ENCODE measurements around the gene CNTNAP5.

Gene CNTNAP5

DNA sequence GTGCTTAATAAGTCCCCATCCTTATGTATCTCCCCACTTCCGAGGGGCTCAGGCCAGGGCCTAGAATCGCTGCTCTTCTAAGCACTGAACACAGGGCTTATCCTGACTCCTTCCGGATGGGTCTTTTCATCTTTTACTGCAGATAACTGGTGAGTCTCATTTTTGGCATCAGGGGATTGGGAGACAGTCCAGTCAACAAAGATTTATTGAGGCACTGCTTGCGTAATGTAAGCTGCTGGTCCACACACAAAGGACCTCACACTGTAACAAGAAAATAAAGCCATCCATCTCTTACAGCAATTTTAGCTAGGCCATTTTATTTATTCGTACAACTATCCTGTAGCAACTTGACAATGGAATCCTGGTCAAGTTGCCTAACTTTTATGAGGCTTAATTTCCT, 600.5 kb downstream of the CNTNAP5 start:
- no peak for DNase-seq (ENCODE audit: low spot score)

DNA sequence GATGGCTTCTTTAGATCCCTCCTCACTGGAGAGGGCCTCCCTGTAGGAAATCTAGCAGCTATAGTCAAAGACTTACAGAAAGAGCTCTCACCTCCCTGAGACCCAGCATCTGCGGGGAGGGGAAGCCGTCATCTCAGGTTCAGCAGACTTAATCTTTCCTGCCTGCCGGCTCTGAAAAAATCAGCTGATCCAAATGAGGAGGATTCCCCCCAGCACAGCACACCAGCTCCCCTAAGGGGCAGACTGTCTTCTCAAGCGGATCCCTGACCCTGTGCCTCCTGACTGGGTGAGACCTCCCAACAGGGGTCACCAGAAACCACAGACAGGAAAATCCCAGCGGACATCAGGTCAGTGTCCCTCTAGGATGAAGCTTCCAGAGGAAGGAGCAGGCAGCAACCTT, 601.9 kb downstream of the CNTNAP5 start:
- no peak for DNase-seq (ENCODE audit: low spot score)

DNA sequence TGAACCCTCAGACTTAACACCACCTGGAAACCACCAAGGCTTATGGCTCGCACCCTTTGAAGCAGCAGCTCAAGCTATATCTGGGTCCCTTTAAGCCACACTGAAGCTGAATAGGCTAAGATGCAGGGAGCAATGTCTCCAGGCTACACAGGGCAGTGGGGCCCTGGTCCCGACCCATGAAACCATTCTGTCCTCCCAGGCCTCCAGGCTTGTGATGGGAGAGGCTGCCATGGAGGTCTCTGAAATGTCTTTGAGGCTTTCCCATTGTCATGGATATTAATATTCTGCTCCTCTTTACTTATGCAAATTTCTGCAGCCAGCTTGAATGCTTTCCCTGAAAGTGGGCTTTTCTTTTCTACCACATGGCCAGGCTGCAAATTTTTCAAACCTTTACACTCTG, 608.7 kb downstream of the CNTNAP5 start:
- DNase-seq (ENCODE audit: low spot score) = no peak

DNA sequence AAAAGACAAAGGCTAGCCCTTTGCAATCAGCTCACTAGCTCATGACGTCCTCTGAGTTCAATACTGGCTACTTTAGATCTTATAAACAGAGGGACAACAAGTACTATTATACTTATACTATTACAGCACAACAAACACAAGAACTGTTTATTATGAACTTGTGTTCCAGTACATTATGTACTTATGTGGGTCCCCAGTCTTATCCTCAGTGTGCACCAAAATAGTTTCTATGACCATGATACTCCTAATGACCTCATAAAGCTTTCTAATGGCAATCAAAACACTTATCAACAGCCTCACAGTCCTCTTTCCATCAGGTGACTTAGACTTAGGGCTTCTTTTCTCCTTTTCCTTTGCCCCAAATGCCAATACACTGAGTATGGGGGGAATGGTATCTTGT, 614.4 kb downstream of the CNTNAP5 start:
- DNase-seq (ENCODE audit: low spot score) = no peak

DNA sequence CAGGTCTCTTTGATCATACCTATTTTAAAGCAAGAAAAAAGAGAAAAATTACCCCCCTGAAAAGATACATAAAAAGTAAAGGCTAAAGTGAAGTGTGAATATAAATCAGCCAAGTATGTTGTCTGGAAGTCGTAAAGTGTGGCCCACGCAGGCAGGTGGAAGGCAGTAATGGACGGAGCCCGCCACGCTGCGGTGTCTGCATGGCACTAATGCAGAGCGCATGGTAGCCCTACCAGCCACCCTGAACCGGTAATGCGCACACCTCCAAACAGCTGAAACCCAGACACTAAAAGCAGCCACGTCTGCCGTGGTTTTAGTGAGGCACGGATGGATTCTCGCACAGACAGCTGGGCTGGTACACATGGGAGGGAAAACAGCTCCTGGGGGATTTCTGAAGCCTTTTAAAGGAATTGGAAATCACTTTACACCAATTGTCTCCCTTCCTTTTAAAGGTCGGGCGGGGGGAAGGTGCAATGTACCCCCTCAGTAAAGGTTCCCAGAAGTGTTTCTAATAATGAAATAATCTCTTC, 615.2 kb downstream of the CNTNAP5 start:
- DNase-seq (ENCODE audit: low spot score) = no peak

DNA sequence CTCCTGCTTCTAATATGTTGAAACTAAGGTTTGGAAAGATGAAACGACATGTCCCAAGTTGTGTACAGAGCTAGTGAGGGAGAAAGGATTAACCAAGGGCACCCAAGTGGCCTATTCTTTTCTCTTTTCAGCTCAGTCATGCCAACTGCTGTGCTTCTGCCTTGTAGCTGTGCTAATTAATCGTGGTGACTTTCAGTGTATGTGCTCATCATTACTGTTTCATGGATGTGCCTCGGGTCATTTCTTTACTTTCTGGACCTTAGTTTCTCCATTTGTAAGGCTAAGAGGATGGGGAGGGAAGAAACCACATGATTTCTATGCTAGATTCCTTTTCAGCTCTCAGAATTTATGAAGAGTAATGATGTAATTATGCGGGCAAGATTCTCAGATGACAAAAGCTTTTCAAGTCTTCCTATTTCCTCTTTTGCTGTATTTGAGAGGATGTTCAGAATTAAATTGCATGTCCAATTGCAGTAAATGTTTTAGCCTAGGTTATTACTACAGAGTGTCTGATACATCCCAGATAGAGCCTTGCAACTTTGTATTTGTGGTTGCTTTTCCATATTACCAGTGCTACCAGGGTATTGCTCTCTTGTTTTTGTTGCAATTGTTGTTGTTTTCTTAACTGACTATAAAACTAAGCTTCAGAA, 621.2 kb downstream of the CNTNAP5 start:
- DNase-seq (ENCODE audit: low spot score) = no peak

DNA sequence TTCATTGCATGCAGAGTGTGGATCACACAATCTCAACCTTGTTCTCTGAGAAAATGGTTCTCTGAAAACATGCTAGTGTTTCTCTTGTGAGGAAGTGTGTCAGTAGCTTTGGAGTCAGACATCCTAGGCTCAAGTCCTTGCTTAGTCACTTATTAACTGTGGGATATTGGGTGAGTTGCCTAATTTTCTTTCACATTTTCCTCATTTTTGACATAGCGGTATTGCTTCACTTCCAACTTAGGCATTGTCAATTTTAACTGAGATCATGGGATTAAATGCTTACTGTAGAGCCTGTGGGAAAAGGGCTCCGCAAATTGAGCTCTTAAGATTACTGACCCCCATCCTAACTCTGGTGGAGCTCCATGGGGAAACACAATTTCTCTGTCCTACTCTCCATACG, 622.2 kb downstream of the CNTNAP5 start:
- no peak for DNase-seq (ENCODE audit: low spot score)

DNA sequence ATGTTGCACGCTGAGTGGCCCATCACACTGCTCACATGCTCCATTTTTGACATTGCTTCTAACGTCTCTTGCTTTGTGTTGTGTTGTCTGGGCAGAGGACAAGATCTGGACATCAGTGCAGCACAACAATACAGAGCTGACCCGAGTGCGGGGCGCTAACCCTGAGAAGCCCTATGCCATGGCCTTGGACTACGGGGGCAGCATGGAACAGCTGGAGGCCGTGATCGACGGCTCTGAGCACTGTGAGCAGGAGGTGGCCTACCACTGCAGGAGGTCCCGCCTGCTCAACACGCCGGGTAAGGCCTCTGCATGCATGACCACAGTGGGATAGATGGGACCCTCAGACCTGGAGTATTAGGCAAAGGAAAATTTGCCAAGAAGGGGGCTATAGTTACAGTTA, 622.6 kb downstream of the CNTNAP5 start:
- no peak for DNase-seq (ENCODE audit: low spot score)

DNA sequence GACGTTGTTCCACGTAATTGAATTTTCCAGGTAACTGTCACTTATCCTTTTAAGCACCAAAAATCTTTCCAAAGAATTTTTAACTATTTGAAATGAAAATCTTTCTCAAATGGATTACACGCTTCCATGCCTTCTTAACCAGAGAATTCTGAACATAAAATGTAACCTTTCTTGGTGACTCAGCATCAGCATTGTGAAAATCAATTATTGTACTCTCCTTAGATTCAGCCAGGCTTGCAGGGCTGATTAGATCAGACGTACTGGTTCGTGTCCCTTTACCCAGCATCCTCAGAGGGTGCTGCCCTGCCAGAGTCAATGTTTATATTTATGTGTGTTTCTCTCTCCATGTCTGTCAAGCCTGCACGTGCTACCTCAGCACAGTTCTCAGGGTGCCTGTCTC, 623.9 kb downstream of the CNTNAP5 start:
- no peak for DNase-seq (ENCODE audit: low spot score)

DNA sequence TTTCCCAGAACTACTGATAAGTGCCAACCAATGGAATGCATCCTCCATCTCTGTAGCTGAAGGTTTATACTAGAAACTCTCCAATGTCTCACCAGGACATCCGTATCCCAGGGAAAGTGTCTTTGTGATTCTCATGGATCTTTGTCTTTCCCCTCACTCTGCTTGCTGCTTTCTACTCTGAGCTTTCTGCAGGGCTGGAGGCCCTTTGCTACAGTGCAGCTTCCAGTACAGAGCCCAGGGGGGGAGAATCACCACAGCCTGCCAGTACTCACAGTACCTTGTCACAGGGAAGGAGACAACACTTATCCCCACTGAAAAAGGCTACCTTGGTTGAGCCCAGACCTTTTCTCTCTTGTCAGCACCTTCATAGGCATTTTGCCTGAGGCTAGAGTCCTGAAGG, 627.0 kb downstream of the CNTNAP5 start:
- DNase-seq (ENCODE audit: low spot score) = no peak

DNA sequence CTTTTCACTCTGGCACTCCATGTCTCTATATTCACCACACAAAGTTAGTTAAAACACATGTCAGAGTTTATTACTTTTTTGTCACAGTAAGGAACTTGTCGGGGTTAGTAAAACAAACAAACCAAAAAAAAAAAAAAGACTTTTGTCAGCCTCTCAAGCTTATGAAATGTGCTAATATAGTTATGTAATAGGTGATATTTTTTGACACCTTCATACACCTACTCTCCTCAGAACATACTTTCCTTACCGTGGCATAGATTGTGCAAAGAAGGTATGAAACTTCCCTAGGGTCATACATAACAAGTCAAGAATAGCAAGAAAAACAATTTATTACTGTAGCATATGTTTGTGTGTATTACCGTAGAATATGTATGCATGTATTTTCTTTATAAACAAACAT, 633.3 kb downstream of the CNTNAP5 start:
- no peak for DNase-seq (ENCODE audit: low spot score)

DNA sequence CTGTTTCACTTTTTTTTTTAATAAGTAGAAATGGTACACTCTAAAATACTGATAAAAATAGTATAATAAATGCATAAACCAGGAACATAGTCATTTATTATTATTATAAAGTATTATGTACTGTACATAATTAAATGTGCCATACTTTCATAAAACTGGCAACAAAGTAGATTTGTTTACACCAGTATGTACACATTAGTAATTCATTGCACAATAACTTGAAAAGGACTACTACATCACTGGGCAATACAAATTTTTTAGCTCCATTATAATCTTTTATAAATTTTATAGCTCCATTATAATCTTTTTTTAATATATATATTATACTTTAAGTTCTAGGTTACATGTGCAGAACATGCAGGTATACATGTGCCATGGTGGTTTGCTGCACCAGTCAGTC, 636.5 kb downstream of the CNTNAP5 start:
- no peak for DNase-seq (ENCODE audit: low spot score)

DNA sequence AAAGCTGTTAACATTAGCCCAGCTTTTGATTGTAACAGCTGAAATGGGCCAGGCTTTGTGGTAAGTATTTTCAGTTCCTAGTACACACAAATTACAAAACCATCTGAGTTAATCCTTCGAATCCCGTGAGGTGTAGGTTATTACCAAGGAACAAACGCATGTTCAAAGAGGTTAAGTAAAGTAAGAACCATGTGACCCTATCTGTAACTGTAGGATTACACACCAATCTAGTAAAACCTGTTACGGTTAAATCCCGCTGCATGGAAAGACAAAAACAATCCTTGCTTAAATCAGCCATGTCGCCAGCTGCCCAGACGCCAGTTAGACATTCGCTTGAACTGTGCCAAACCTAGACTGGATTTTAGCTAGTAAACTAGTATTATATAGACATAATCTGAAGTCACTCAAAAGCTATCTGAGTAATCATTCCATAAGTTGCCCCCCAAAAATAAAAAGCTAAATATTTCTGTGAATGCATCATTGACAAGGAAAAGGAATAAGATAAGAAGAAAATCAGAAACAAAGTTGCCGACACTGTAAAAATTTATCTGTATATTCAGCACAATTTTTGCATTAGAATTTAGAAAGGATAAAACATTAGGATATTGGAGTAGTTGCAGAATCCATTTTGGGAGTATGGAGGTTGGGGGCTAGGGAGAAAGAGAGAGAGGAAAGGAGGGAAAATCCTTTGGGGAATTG, 638.0 kb downstream of the CNTNAP5 start:
- DNase-seq (ENCODE audit: low spot score) = no peak

DNA sequence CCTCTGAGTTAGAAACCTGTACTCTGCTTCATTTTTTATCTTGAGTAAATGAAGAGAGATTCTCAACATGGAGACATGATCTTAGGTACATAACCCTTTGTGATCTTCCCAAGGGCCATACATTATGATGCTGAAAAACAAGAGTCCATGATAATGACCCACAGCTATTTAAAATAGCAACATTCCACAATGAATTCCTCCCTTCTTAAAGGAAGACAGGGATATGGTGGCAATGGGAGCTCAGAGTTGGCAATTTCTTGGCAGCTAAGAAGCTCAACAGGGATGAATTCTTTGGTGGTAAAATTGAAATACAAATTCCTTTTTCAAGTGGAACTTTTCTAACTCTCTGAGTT, 638.5 kb downstream of the CNTNAP5 start:
- no peak for DNase-seq (ENCODE audit: low spot score)

DNA sequence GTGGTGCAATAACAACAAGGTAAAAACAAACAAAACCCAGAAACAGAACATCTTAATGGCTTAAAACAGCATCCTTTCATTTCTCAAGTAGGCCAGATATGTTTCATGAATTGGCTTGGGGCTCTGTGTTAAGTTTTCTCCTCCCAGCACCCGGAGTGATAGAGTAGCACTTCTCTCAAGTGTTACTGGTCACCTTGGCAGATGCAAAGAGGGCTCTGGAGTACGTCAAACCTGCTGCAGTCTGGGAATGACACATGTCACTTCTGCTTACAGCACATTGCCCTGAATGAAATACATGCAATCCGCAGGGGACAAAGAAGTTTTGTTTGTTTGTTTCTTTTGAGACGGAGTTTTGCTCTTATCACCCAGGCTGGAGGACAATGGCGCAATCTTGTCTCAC, 639.3 kb downstream of the CNTNAP5 start:
- DNase-seq (ENCODE audit: low spot score) = no peak

DNA sequence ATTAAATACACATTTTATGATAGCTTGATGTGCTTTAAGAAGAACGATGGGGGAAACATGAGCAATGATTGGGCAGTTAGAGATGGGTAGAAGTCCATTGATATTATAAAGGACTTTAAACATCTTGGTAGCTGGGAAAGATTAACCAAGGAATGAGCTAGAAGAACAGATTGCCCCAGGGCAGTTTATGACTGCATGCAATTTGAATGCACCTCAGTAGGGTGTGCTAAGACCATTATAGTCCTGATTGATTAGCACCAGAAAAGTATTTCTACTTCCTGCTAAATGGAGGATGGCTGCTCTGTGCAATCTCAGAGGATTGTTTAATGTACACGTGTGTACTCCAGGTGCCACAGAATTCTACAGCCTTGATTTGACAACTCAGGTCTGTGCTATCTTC, 641.9 kb downstream of the CNTNAP5 start:
- DNase-seq (ENCODE audit: low spot score) = no peak

DNA sequence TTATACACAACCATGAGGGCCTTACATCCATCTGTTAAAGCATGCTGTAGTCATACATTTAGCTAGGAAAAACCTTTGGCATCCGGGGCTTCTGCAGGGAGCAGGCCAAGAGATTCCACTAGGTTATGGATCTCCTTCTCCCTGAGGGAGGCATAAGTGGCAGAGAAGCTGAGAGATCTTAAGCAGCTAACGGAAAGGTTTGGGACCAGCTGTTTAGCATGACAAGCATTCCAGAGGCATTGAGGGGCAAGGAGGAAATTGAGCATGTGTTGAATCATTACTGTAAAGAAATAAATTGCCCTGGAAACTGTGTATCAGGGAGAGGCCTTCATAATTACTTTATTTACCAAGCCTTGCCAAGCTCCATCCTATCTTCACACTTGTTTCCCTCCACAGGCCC, 643.1 kb downstream of the CNTNAP5 start:
- no peak for DNase-seq (ENCODE audit: low spot score)

DNA sequence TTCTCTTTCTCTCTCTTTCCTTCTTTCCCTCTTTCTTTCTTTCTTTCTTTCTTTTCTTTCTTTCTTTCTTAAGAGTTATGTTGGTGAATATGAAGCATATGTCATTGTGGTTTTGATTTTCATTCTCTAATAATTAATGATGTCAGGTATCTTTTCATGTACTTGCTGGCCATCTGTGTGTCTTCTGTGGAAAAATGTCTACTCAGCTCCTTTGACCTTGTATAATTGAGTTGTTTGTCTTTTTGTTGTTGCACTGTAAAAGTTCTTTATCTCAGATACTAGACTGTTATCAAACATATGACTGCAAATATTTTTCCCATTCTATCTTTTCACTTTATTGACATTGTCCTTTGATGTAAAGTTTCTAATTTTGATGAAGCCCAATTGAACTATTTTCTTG, 645.1 kb downstream of the CNTNAP5 start:
- DNase-seq (ENCODE audit: low spot score) = no peak

DNA sequence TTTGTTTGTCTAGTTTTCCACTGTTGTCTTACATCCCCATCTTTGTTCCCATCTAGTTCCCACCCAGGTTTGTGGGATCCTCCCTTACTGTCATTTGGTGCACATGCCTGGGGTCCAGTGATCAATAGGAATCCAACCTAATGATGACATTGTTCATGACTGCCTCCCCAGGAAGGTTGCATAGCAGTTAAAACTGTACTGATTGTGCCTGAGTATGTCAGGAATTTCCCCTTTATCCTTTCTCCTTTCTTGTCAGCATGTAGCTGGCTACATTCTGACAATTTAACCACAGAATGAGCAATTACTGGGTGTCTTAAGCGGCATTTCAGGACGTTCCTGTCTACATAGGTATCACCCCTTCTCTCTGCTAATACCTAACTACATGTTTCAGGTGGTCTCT, 653.0 kb downstream of the CNTNAP5 start:
- no peak for DNase-seq (ENCODE audit: low spot score)

DNA sequence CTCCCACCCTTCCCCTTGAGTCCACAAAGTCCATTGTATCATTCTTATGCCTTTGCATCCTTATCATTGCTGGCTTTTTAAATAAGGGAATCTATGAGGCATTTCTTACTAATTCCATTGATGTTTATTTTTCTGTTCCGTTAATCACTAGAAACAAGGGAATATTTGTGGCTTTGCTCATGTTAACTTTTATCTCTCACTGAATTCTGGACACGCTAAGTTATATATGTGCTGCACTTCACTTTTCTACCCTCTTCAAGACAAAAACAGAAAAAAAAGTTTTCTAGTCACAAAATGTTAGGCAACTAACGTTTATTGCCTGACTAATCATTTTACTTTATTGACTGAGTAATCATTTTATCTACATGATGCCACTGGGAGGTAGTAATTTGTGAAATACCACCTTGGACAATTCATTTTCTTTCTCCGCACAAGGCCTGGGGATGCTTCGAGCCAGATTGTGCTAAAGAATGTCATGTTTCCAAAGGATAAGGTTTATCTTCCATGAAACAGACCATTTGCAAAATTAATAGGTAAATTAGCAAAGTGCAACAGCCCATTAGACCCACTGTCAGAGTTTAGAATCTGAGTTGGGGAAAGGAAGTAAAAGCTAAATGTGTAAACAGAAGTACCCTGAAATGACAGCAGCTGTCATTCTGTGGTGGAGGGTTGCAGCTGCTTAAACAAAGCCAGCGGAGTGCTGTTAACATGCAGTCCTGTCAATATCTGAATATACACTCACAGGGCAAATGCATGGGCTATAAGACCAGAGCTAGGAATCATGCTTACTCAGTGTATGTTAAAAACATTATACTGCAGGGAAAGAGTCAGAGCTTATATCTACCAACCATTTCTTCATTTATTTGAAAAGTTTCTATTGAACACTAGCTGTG, 658.7 kb downstream of the CNTNAP5 start:
- no peak for DNase-seq (ENCODE audit: low spot score)

DNA sequence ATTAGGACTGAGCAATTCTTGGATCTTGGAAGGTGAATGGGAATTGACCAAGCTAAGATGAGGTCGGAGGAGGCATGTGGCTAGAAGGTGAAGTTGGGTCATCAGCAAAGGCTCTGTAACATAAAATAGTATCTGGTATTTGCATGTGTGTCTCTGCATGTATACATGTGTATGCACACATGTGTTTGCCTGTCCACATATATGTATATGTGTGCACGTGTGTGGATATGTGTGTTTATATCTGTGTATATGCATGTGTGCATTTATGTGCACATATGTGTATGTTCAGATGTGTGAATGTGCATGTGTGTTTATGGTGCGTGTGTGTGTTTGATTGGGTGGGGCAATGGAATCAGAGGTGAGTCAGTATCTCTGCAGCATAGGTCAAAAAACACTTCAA, 664.3 kb downstream of the CNTNAP5 start:
- no peak for DNase-seq (ENCODE audit: low spot score)

DNA sequence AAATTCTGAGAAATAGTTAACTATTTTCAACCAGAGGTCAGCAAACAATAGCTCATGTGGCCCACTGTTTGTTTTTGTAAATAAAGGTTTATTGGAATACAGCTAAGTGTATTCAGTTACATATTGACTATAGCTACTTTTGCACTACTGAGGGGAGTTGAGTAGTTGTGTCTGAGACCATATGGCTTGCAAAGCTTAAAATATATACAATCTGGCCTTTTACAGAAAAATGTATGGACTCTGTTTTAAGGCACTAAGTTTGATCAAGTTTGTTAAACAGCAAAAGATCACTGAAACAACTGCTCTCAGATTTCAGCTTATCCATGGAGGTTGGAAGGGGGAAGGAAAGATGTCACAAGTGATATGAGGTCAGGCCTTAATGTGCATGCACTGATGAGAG, 667.1 kb downstream of the CNTNAP5 start:
- no peak for DNase-seq (ENCODE audit: low spot score)

DNA sequence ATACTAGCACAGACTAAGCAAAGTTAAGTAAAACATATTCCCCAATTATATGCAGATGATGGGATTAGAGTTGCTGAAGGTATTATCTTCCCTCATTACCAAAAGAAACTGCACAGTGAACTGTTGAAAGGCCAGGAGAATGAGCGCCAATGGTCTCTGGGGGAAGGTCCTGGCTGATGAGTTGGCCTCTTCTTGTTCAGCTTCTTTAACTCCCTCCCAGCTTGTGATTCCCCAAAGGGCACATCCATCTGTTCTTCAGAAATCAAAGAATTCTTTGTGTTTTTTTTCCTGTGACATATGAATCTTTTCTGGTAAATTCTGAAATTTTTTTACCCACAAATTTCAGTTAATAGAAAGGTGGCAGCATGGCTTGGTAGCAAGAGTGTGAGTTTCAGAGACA, 667.6 kb downstream of the CNTNAP5 start:
- no peak for DNase-seq (ENCODE audit: low spot score)

All from putamen (tissue), 1 donor.